Forelimb muscle (tissue), 1 donor: ENCODE results near the gene NAA60. TPM values are rescaled to one million over a fixed set of nuclear protein-coding genes. Genes with fewer than 3 reads are reported as not detected.

ENCODE experiments used
- DNase-seq: peaks from one replicate; pipeline ENCODE4 v3.0.0-alpha.2; 2013; ENCODE audit warnings: low read depth
- polyA plus RNA-seq: library from polyadenylated mRNA; unstranded; fragments of 120-200 nt; gene quantifications from one replicate; pipeline ENCODE4 v1.2.1, GENCODE V29; 2013; ENCODE audit not compliant: insufficient read length

Gene NAA60
- 26.0 TPM for polyA plus RNA-seq

- DNase-seq = peak; percentile 83
These were observed at the start of gene NAA60, which contains the start of gene ZNF597 for GRCh38 chr16:3443108-3444031. NAA60 (plus strand) TSS chr16:3443680; CDS start chr16:3476228, 32,548 bp downstream. ZNF597 (minus strand) TSS chr16:3443504; CDS start chr16:3443153, 351 bp downstream.

DNA sequence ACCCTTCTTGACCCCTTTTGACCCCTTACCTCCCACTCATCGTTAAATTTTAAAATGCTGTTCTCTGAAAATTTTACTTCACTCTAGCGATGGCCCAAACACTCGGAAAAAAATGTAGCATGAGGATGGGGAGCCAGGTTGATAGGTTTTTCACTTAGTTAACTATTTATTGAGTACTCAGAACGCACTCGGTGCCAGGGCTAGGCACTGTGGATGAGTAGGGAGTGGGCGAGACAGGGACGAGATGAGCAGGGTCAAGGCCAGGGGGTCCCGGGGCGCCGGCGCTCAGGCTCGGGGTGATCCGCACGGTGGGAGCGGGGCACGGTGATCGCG is 43.1 kb upstream of the NAA60 start:
- no peak for DNase-seq

DNA sequence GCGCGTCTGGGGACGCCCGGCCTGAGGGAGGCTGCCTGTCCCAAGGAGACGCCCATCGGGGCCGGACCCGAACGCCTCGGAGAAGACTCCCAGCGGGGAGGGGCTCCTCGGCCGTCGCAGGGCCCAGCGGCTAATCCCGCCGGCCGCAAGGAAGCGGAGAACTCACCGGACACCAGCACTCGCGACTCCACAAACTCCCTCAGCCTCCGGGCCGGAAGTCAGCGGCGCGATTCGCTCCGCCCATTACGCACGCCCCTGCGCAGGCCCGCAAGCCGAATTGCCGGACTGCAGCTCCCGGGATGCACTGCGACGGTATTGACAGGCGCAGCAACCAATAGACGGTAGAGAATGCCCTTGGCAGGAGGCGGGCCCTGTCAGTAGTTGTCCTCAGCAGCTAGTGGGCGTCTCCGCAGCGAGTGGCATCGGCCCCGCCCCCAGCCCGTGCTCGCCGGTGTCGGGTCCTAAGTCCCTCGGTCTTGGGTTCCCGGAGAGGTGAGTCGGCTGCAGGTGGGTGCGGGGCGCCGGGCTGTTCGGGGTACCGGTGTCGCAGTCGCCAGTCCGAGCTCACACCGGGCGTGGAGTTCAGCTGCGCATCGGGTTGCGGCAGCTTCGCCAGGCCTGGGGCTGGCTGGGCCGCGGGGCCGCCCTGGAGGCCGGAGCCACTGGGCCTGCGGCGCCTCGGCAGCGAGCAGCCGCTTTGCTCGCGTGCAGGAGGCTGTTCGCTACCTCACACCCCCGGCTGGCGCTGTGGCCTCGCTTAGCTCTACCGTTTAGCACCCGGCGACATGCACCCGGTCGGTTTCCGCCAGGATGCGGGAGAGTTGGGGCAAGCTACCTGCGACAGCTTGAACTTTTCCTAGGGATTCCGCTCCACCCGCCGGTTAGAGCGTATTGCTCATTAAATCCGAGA is 42.4 kb upstream of the NAA60 start, which contains the start of the genes ZNF174 and ZSCAN32:
Gene ZNF174, plus strand, starts transcription at position 437 of the 910 bp plus-strand sequence. CDS start 790 bp downstream, outside the sequence.
Gene ZSCAN32, minus strand, starts transcription at position 226 of the 910 bp plus-strand sequence. CDS start 3,447 bp downstream, outside the sequence.
- DNase-seq = peak; percentile 97

- DNase-seq = no peak
These were observed 41.6 kb upstream of the NAA60 start for GRCh38 chr16:3401719-3402397.

DNA sequence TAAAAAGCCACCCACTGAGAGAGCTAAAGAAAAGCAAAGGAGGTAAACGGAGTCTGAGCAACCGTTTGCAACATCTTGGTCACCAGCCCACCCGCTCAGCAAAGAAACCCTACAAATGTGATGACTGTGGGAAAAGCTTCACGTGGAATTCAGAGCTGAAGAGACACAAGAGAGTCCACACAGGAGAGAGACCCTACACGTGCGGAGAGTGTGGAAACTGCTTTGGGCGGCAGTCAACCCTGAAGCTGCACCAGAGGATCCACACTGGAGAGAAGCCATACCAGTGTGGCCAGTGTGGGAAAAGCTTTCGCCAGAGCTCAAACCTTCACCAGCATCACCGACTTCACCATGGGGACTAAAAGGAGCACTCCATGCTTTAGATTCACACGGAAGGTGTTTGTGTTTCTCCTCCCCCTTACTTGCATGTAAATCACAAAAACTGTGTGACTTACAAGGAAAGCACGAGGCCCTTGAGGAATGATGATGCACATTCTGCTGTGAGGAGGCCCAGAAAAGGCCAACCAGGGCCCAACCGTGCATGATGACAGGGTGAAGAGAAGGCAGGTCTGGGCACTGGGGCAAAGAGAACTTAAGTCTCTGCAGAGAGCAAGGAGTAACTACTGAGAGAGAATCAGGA is 34.8 kb upstream of the NAA60 start:
- DNase-seq = no peak

DNA sequence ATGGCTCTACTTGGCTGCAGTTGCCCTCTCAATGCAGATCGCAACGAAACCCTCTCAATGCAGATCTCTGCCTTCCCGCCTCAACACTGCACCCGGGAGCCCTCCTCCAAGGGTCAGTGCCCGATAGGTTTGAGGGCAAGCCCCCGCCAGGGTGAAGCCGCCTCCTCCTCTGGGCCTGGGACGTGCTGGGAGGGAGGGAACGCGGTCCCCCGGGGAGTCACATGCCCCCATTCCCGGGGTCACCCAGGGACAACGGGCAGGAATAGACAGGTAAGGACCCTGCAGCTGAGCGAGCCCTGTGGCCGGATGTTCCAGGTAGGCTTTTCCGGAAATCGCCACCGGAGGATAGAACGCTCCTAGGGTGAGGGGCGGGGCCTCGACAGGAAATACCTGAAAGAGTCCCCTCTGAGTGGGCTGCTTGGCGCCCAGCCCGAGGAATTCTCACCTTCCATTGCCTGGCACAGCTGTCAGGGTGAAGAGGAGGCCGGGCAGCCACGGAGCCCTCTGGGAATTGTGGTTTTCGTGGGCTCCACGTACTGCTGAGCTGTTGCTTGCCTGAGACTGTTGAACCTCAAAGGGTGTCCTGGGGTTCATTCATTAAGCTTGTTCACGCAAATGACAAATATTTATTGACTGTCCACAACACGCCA is 29.6 kb upstream of the NAA60 start:
- no peak for DNase-seq

- DNase-seq = no peak
These were observed 11.7 kb upstream of the NAA60 start for GRCh38 chr16:3431779-3432219.

- DNase-seq = no peak
These were observed 9.1 kb upstream of the NAA60 start for GRCh38 chr16:3434373-3434772.

DNA sequence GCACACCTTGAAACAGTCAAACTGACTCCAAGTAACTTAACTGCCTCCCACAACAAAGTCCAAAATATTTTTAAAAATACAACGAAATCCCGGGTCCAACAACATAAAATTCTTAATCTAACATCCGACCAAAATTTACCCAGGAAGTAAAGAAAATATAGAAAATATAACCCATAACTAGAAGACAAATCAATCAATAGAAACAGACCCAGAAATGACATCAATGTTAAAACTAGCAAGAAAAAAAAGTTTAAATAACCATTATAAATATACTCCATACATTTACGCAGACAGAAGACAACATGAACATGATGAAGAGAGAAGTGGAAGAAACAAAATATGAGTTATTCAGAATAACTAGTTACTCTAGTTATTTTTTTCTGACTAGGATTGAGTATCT is 3.8 kb upstream of the NAA60 start:
- no peak for DNase-seq

GRCh38 chr16:3444032-3444388 is 530 bp downstream of the NAA60 start:
- no peak for DNase-seq

GRCh38 chr16:3454093-3454492 is 10.6 kb downstream of the NAA60 start:
- no peak for DNase-seq

- DNase-seq = no peak
These were observed 11.2 kb downstream of the NAA60 start for GRCh38 chr16:3454631-3455147.

DNA sequence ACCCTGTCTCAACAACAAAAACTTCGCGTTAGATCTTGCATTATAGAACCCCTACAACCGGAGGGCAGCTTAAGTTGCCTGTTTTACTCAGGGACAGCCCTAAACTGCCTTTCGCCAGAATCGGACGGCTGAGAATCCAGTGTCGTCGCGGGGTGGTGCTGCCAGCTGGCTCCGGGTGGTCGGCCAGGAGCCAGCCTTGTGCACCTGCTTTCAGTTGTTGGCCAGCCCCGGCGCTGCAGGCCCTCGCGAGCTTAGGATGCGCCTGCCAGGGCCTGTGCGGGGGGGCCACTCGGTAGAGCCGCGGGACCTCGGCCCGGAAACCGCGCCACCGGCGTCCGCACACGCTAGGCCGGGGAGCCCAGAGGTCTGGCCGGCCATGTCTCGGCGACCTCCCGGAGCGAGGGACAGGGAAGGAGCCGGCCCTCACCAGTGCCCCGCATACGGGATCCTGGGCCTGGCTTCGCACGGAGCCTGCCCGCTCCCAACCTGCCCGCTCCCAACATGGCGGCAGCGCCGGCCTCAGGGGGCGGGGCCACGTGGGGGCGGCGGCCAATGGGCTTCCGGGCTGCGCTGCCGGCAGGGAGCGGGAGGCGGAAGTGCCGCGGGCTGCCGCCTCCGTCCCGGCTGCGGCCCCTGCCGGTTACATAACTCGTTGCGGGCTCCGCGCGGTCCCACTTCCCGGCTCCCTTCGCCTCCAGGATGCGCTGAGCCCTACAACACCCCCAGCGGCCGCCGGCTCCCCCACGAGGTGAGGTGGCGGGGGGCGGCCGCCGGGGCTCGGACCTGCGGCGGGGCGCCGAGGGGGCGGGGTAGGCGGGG is 14.2 kb downstream of the NAA60 start:
- peak; percentile 62 for DNase-seq

DNA sequence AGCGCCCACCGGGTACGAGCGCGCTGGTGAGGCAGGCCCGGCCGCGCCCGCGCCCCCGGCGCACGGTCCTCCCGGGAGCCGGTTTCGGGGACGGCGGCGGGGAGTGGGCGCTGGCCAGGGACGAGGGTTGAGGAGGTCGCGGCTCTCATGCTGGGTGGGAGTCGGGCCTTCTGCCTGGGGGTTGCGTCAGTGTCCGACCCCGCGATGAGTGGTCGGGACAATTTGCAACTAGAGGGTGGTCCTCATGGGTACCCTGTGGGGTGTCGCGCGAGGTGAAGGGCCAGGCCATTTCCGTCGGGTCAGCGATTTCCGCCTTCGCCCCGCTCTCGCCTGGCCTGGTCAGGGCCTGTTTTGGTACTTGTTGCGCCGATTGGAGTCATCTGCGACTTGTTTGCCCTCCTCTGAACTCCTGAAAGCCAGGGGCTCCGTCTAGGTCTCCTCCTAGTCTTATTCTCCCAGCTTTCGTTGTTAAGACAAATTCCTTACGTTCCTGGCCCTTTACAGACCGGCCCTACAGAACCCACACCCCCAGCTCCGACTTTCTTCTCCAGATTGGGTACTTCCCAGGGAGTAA is 14.9 kb downstream of the NAA60 start:
- DNase-seq = no peak

DNA sequence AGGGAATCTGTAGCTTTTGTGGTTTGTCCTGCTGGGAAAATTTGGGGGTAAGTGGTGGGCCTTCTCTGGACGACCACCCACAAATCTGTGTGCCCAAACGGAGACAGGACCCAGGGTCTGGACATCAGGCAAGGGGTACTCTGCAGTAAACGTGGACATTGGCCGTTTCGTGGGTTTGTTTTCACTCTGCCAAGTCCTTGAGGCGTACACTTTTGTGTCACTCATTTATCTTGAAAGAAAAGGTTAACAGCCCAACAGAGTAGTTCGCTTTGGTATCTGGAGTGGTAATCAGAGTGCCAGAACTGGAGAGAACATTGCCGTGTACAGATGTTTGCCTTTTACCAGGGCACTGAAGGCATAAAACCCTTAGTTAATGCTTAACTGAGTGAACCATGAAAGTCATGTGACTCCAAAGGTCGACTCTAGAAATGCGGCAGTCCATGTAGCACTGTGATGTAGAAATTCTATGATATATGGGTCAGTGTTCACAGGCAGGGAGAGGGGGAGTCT is 15.4 kb downstream of the NAA60 start:
- DNase-seq = no peak

DNA sequence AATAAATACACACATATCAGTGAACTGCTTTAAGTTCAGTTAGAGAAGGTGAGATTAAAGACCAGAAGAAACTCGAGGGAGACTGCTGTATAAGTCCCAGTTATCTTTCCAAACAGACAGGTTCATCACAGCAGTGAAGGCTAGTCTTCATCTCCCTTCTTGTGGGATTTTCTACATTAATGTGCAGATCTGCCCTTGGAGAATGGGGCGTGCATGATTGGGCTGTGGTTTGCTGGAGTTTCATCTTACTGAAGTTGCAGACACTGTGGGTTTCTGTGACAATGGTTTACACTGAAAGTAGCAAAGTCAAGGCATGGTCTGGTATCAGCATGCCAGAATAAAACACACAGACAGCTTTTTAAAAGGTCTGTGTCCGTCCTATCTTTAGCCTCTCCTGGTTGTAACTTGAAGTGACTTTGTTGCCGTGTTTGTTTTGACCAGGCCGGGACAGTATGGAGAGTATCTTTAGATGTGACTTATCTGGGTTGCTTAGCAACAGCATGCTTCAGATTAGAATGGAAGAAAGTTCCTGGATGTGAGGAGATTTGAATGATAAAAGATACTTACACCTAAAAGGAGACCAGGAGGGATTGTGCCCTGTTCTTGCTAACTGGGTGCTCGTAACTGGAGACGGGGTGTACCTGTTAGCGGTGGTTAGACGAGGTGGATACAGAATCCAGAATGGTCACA is 16.1 kb downstream of the NAA60 start:
- no peak for DNase-seq

DNA sequence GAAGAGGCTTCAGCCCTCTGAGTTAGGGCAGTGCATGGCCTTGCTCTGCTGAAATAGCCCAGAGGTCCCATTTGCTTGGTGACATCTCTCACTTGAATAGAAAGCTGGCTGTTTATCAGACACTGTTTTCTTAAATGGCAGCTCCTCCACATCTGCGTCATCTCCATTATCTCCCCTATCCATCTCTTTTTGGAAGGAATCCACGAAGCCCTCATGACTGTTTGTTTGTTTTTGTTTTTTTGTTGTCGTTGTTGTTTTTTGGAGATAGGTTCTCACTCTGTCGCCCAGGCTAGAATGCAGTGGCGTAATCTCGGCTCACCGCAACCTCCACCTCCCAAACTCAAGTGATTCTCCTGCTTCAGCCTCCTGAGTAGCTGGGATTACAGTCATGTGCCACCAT is 16.6 kb downstream of the NAA60 start:
- no peak for DNase-seq

DNA sequence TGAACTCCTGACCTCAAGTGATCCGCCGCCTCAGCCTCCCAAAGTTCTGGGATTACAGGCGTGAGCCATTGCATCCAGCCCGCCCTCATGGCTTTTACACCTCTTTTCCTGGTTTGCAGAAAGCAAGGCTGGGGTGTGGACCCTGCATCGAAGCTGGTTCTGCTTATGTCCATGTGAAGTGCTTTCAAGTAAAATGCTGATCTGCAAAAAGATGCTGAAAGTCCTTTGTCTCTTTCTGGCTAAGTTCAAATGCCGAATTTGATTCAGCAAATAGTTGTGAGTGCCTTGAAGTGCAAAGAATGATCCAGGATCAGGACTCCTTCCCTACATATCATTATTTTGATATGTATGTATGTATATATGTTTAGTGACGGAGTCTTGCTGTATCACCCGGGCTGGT is 17.1 kb downstream of the NAA60 start:
- DNase-seq = no peak
